22Rv1 (cell line): ENCODE data around the gene BARX1.

Source experiments
- CTCF ChIP-seq: fragments of 450-650 bp; IDR thresholded peaks from 2 replicates; pipeline ENCODE4 v1.5.1; 2017; ENCODE audit warnings: mild to moderate bottlenecking
- ZFX ChIP-seq: fragments of 450-650 bp; IDR thresholded peaks from 2 replicates; pipeline ENCODE4 v1.6.1; 2017; ENCODE audit warnings: antibody characterized with exemption, borderline replicate concordance

- no peak for TF ChIP-seq CTCF
- TF ChIP-seq ZFX: no peak
Observed at GRCh38 chr9:93996367-93996766, 41.2 kb upstream of the BARX1 start.
